ENCODE results near the gene EEF1A2.

EEF1A2 gene

DNA sequence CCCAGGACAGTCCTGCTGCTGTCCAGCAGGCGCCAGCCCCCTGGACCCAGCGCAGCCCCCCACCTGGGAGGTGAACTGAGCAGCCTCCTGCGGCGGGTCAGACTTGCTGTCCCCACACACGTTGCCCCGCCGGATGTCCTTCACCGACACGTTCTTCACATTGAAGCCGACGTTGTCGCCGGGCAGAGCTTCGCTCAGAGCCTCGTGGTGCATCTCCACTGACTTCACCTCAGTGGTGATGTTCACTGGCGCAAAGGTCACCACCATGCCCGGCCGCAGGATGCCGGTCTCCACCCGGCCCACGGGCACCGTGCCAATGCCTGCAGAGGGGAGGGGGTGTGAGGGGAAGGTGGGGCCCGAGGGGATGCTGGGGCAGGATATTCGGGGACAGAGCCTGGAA is 8.5 kb downstream of the EEF1A2 start:
- TF ChIP-seq, protein P1, sequence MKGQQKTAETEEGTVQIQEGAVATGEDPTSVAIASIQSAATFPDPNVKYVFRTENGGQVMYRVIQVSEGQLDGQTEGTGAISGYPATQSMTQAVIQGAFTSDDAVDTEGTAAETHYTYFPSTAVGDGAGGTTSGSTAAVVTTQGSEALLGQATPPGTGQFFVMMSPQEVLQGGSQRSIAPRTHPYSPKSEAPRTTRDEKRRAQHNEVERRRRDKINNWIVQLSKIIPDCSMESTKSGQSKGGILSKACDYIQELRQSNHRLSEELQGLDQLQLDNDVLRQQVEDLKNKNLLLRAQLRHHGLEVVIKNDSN (IDR thresholded peaks at IDR 0.05), result no peak
- no peak for TF ChIP-seq NFIC (IDR thresholded peaks at IDR 0.05)
- no peak for TF ChIP-seq TEAD4 (IDR thresholded peaks at IDR 0.05)
- no peak for TF ChIP-seq EP300 (IDR thresholded peaks at IDR 0.05; ENCODE audit: borderline replicate concordance)
- TF ChIP-seq ZBTB7A (IDR thresholded peaks at IDR 0.05; ENCODE audit: low read depth), result no peak
- TF ChIP-seq CREB1 (IDR thresholded peaks at IDR 0.05; ENCODE audit: low read depth), result no peak
- TF ChIP-seq TCF12 (IDR thresholded peaks at IDR 0.05; ENCODE audit: low read depth), result no peak
- TF ChIP-seq, protein P2, sequence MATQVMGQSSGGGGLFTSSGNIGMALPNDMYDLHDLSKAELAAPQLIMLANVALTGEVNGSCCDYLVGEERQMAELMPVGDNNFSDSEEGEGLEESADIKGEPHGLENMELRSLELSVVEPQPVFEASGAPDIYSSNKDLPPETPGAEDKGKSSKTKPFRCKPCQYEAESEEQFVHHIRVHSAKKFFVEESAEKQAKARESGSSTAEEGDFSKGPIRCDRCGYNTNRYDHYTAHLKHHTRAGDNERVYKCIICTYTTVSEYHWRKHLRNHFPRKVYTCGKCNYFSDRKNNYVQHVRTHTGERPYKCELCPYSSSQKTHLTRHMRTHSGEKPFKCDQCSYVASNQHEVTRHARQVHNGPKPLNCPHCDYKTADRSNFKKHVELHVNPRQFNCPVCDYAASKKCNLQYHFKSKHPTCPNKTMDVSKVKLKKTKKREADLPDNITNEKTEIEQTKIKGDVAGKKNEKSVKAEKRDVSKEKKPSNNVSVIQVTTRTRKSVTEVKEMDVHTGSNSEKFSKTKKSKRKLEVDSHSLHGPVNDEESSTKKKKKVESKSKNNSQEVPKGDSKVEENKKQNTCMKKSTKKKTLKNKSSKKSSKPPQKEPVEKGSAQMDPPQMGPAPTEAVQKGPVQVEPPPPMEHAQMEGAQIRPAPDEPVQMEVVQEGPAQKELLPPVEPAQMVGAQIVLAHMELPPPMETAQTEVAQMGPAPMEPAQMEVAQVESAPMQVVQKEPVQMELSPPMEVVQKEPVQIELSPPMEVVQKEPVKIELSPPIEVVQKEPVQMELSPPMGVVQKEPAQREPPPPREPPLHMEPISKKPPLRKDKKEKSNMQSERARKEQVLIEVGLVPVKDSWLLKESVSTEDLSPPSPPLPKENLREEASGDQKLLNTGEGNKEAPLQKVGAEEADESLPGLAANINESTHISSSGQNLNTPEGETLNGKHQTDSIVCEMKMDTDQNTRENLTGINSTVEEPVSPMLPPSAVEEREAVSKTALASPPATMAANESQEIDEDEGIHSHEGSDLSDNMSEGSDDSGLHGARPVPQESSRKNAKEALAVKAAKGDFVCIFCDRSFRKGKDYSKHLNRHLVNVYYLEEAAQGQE (IDR thresholded peaks at IDR 0.05; ENCODE audit: low read depth), result no peak
- TF ChIP-seq EGR1 (IDR thresholded peaks at IDR 0.05), result no peak
- no peak for TF ChIP-seq RAD21 (IDR thresholded peaks at IDR 0.05; ENCODE audit: low read depth)
- TF ChIP-seq TAF1 (IDR thresholded peaks at IDR 0.05; ENCODE audit: low read depth), result no peak

- TF ChIP-seq, protein P2 (IDR thresholded peaks at IDR 0.05; ENCODE audit: low read depth), result no peak
- no peak for TF ChIP-seq TCF12 (IDR thresholded peaks at IDR 0.05; ENCODE audit: low read depth)
- TF ChIP-seq RAD21 (IDR thresholded peaks at IDR 0.05; ENCODE audit: low read depth), result no peak
- TF ChIP-seq CEBPB (IDR thresholded peaks at IDR 0.05), result no peak
- TF ChIP-seq TEAD4 (IDR thresholded peaks at IDR 0.05), result no peak
- no peak for TF ChIP-seq TAF1 (IDR thresholded peaks at IDR 0.05; ENCODE audit: low read depth)
- no peak for TF ChIP-seq MAX (IDR thresholded peaks at IDR 0.05)
- no peak for TF ChIP-seq EP300 (IDR thresholded peaks at IDR 0.05; ENCODE audit: borderline replicate concordance)
- no peak for TF ChIP-seq NFIC (IDR thresholded peaks at IDR 0.05)
- TF ChIP-seq CREB1 (IDR thresholded peaks at IDR 0.05; ENCODE audit: low read depth), result no peak
- TF ChIP-seq YY1 (IDR thresholded peaks at IDR 0.05; ENCODE audit: low read depth), result no peak
- no peak for TF ChIP-seq EGR1 (IDR thresholded peaks at IDR 0.05)
- no peak for TF ChIP-seq FOXM1 (IDR thresholded peaks at IDR 0.05; ENCODE audit: borderline replicate concordance, low read depth)
- TF ChIP-seq, protein P1 (IDR thresholded peaks at IDR 0.05), result no peak
- no peak for TF ChIP-seq ZBTB7A (IDR thresholded peaks at IDR 0.05; ENCODE audit: low read depth)
These were observed 10.3 kb downstream of the EEF1A2 start for GRCh38 chr20:63488315-63489251.

DNA sequence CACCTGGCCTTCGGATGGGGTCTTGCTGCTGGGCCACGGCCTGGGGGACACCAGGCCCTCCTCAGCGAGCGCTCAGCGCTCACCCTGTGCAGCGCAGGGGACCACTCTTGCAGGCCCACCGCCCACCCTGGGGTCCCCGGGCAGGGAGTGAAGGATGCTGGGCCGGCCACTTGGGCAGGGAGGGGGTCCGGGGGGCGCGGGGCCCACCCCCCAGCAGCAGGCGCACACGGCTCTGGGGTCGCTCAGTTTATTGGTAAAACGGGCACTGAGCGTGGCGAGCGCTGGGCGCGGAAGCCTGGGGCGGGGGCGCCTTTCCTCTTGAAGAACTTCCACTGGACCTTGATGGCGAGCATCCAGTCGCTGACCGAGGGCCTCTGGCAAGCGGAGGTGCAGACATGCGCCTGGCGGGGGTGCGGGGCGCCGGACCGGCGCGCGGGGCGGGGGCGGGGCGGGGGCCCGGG is 11.1 kb downstream of the EEF1A2 start:
- TF ChIP-seq, protein P2 (IDR thresholded peaks at IDR 0.05; ENCODE audit: low read depth), result no peak
- TF ChIP-seq RAD21 (IDR thresholded peaks at IDR 0.05; ENCODE audit: low read depth) (no peak), FOXM1 (IDR thresholded peaks at IDR 0.05; ENCODE audit: borderline replicate concordance, low read depth) (no peak)

DNA sequence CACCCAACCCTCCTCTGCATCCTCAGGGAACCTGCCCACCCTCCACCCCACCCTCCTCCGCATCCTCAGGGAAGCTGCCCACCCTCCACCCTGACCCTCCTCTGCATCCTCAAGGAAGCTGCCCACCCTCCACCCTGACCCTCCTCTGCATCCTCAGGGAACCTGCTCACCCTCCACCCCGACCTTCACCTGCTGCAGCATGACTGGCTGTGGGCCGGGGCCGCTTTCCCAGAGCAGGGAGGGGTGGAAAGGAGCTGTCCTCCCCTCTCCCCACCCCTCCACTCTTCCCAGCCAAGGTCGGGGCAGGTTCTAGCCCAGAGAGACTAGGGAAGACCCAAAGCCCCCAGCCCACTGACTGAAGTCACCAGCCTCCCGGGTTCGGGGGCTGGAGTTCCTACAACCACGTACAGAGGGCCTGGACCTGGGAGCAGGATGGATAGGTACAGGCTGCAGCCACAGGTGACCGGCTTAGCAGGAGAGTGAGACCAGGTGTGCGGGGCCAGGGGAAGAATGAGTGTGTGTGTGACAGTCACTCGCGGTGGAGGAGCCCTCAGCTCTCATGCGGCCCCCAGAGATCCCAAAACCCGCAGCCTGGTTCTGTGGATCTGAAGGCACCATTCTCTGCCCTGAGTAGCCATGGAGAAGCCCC is 11.6 kb downstream of the EEF1A2 start:
- TF ChIP-seq CEBPB (IDR thresholded peaks at IDR 0.05), result no peak
- TF ChIP-seq NFIC (IDR thresholded peaks at IDR 0.05), result no peak
- TF ChIP-seq YY1 (IDR thresholded peaks at IDR 0.05; ENCODE audit: low read depth), result no peak
- TF ChIP-seq MAX (IDR thresholded peaks at IDR 0.05), result no peak
- TF ChIP-seq TCF12 (IDR thresholded peaks at IDR 0.05; ENCODE audit: low read depth), result no peak
- no peak for TF ChIP-seq TAF1 (IDR thresholded peaks at IDR 0.05; ENCODE audit: low read depth)
- TF ChIP-seq FOXM1 (IDR thresholded peaks at IDR 0.05; ENCODE audit: borderline replicate concordance, low read depth), result no peak
- TF ChIP-seq, protein P1 (IDR thresholded peaks at IDR 0.05), result no peak
- TF ChIP-seq EP300 (IDR thresholded peaks at IDR 0.05; ENCODE audit: borderline replicate concordance), result no peak
- TF ChIP-seq, protein P2 (IDR thresholded peaks at IDR 0.05; ENCODE audit: low read depth), result no peak
